Measurements from ENCODE around the gene ATP4B. TPM values are rescaled to one million over a fixed set of nuclear protein-coding genes. Genes with fewer than 3 reads are reported as not detected.

Gene ATP4B
- total RNA-seq, 1 experiment from 2014 or later = not detected

DNA sequence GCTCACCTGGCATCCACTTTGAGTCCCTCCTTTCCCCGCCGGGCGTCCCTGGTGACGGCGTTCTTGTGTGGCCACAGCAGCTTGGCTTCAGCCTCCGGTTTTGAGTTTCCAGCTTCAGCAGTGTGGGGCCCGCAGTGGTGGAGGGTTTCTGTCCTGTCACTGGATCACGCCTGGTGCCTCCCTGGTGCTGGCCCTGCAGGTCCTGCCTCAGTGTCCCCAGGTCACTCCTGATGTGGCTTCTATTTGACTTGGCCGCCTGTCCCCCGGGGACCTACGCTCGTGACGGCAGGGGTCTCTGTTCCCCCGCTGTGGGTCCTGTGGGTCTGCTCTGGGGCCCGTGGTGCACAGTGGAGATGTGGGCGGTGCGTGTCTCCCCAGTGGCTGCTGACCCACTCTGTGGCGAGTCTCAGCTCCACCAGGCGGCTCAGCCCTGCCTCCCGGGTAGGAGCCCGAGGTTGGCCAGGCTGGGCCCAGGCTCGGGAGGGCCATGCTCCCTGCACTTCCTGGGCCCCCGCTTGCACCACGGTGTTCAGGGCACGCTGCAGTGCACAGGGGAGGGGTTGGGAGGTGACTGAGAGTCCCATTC, 1.9 kb downstream of the ATP4B start:
- intact Hi-C loops (cut with micrococcal nuclease; ENCODE audit: unreplicated experiment) = no loop called here
- Histone ChIP-seq H3K4me1 (ENCODE audit: insufficient read depth, low read length, poor library complexity, severe bottlenecking) (peaks cover 14% of the 10 kb centered on the region), H3K36me3 (ENCODE audit: insufficient read depth, low read length, poor library complexity, severe bottlenecking) (no peaks in the 10 kb centered on the region)

DNA sequence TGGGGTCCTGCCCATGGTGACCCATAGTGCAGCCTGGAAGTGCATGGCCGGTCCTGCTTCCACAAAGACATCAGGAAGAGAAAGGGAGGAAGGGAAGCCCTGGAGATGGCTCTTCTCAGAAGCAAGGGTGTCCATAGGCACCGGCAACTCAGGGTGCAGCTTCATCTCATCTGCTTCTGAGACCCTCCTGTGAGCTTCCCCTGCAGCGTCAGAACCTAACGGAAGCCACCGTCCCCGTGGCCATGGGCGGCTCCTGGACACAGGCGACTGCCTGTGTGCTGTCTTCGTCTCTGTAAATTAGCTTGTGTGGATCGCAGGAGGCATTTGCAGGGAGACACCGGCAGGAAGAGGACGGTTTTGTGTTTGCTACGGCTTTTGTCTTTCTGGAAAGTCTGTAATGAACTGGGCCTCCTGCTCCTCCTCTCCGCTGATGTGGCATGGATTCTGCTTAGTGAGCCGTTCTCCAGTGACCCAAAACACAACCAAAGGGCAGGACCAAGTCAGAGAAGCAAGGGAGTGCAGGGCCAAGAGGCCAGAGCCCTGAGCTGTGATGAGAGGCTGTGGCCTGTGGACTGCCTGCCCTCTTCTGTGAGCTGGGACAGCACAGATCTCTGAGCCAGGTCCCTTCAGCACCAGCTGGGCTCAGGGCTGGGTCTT, 2.5 kb downstream of the ATP4B start:
- DNase-seq (ENCODE audit: low spot score) = no peak
- Histone ChIP-seq H3K36me3 (ENCODE audit: insufficient read depth, low read length, poor library complexity, severe bottlenecking) (no peaks in the 10 kb centered on the region), H3K4me1 (ENCODE audit: insufficient read depth, low read length, poor library complexity, severe bottlenecking) (peaks cover 14% of the 10 kb centered on the region), H3K27ac (ENCODE audit: low read depth, low read length, poor library complexity, severe bottlenecking) (no peak overlapping the region), H3K27me3 (replicated peaks; ENCODE audit: insufficient read depth, low read depth, low read length, poor library complexity) (no peaks in the 10 kb centered on the region), H3K4me3 (ENCODE audit: low read depth, low read length, poor library complexity, severe bottlenecking) (no peak overlapping the region), H3K9me3 (ENCODE audit: low read depth, low read length, poor library complexity, severe bottlenecking) (no peaks in the 10 kb centered on the region)
- TF ChIP-seq EZH2 (IDR thresholded peaks at IDR 0.05; ENCODE audit: borderline replicate concordance, low read depth, low read length, poor library complexity, severe bottlenecking) (no peak), CTCF (conservative IDR thresholded peaks at IDR 0.05; ENCODE audit: low read depth, low read length) (no peak)
- BruUV-seq (replicated peaks) = no TSS peak
- intact Hi-C loops (cut with micrococcal nuclease; ENCODE audit: unreplicated experiment) = no loop called here
- ChIA-PET POLR2A (ENCODE audit: low non-redundant PET) (no interaction called here), CTCF (no interaction called here)

More for the DNA sequence above, 1.9 kb downstream of the ATP4B start:
- Histone ChIP-seq H3K27ac (ENCODE audit: low read depth, low read length, poor library complexity, severe bottlenecking) (no peak overlapping the region), H3K4me3 (ENCODE audit: low read depth, low read length, poor library complexity, severe bottlenecking) (no peak overlapping the region), H3K27me3 (replicated peaks; ENCODE audit: insufficient read depth, low read depth, low read length, poor library complexity) (no peaks in the 10 kb centered on the region), H3K9me3 (ENCODE audit: low read depth, low read length, poor library complexity, severe bottlenecking) (peaks cover 2% of the 10 kb centered on the region)
- ChIA-PET CTCF (no interaction called here), POLR2A (ENCODE audit: low non-redundant PET) (no interaction called here)
- DNase-seq (ENCODE audit: low spot score) = no peak
- TF ChIP-seq CTCF (conservative IDR thresholded peaks at IDR 0.05; ENCODE audit: low read depth, low read length) = no peak
- TF ChIP-seq EZH2 (IDR thresholded peaks at IDR 0.05; ENCODE audit: borderline replicate concordance, low read depth, low read length, poor library complexity, severe bottlenecking) = no peak
- no TSS peak for BruUV-seq (replicated peaks)

GRCh38 chr13:113654591-113655345, 3.2 kb downstream of the ATP4B start:
- no peaks in the 10 kb centered on the region for H3K27me3 ChIP-seq (replicated peaks; ENCODE audit: insufficient read depth, low read depth, low read length, poor library complexity)
- H3K9me3 ChIP-seq (ENCODE audit: low read depth, low read length, poor library complexity, severe bottlenecking) = no peaks in the 10 kb centered on the region
- ChIA-PET POLR2A (ENCODE audit: low non-redundant PET) (no interaction called here), CTCF (no interaction called here)
- peaks cover 14% of the 10 kb centered on the region for H3K4me1 ChIP-seq (ENCODE audit: insufficient read depth, low read length, poor library complexity, severe bottlenecking)
- no peak overlapping the region for H3K27ac ChIP-seq (ENCODE audit: low read depth, low read length, poor library complexity, severe bottlenecking)
- BruUV-seq (replicated peaks) = no TSS peak
- no peak for DNase-seq (ENCODE audit: low spot score)
- intact Hi-C loops (cut with micrococcal nuclease; ENCODE audit: unreplicated experiment) = no loop called here
- TF ChIP-seq EZH2 (IDR thresholded peaks at IDR 0.05; ENCODE audit: borderline replicate concordance, low read depth, low read length, poor library complexity, severe bottlenecking) (no peak), CTCF (conservative IDR thresholded peaks at IDR 0.05; ENCODE audit: low read depth, low read length) (no peak)
- no peak overlapping the region for H3K4me3 ChIP-seq (ENCODE audit: low read depth, low read length, poor library complexity, severe bottlenecking)
- no peaks in the 10 kb centered on the region for H3K36me3 ChIP-seq (ENCODE audit: insufficient read depth, low read length, poor library complexity, severe bottlenecking)

Measured in A673 (cell line).